GM23248 (cell line): ENCODE measurements around the gene ATP2C1.

ENCODE experiments used
- EZH2 ChIP-seq: fragments of 200-600 bp; sonication (generic); IDR thresholded peaks from 2 replicates; pipeline ENCODE4 v1.6.1; 2018; ENCODE audit warnings: antibody characterized with exemption, mild to moderate bottlenecking; ENCODE audit not compliant: insufficient read depth, poor library complexity, severe bottlenecking
- EZH2phosphoT487 ChIP-seq: fragments of 200-600 bp; sonication (generic); IDR thresholded peaks from 2 replicates; pipeline ENCODE4 v1.6.1; 2018; ENCODE audit warnings: antibody characterized with exemption, moderate library complexity, mild to moderate bottlenecking, low read depth; ENCODE audit not compliant: insufficient read depth

DNA sequence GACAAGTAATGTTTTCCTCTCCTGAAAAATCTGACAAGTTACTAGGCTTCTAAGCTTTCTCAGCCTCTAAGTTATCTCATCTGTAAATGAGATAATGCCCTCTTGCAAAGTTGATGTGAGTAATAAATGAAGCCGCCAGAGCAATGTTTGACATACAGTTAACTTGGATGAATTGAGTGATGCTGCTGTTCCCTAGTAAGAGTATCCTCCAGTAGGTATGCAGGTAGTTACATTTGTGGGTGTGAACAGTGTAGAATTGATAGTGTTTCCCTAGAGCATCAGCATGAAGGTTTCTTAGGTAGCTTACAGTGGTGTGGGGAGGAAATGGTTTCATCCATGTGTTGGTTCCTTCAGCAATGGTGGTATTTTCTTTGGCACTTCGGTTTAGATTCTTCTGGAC is 3.4 kb downstream of the ATP2C1 start:
- no peak for TF ChIP-seq EZH2
- no peak for TF ChIP-seq EZH2phosphoT487
